Endothelial cell of umbilical vein (primary cell): ENCODE results near the gene CDC42SE2. TPM values are rescaled to one million over a fixed set of nuclear protein-coding genes. Genes with fewer than 3 reads are reported as not detected.

Experiments used
- BruUV-seq: library from RNA; stranded (reverse); fragments of 400-500 nt; replicated peaks from 2 replicates; lab custom pipeline; 2021; lab: Mats Ljungman, UMichigan
- CTCF ChIA-PET: fragments of 300-600, 350-600 bp; sonication (Branson Sonifier 250); formaldehyde crosslinking; loops from one replicate; lab custom pipeline; 2021; ENCODE audit warnings: antibody characterized with exemption, inconsistent platforms; lab: Charles Lee
- POLR2A ChIA-PET: fragments of 300-600, 350-600 bp; sonication (Branson Sonifier 250); formaldehyde crosslinking; loops from one replicate; lab custom pipeline; 2021; ENCODE audit warnings: antibody characterized with exemption, inconsistent platforms; lab: Charles Lee
- DNase-seq: peaks from one replicate; pipeline ENCODE4 v3.0.0-alpha.2; 2011; ENCODE audit warnings: low read depth, low spot score
- FAIRE-seq: peaks from 2 replicates; lab custom pipeline; 2011; peaks lifted over from hg19 to GRCh38; lab: Jason Lieb, UNC
- H2AFZ ChIP-seq: 2 replicates; pipeline ENCODE4 v1.6.0; 2012; ENCODE audit warnings: low read depth, low read length, control low read depth, inconsistent platforms
- H3K27ac ChIP-seq: 2 replicates; pipeline ENCODE4 v1.5.1; 2011; ENCODE audit warnings: low read depth, mild to moderate bottlenecking, control low read depth, low read length, moderate library complexity; ENCODE audit not compliant: insufficient read depth
- H3K27me3 ChIP-seq, 2 experiments: 2 replicates each; pipeline versions ENCODE4 v1.6.0 to v1.6.1; 2011; ENCODE audit warnings: low read length in 2 of 2, mixed read lengths in 1 of 2; ENCODE audit not compliant: control insufficient read depth in 2 of 2, insufficient read depth in 2 of 2
- H3K36me3 ChIP-seq, 2 experiments: 2 replicates in 1 of 2; 3 replicates in 1 of 2; pipeline ENCODE4 v1.5.1; 2011; ENCODE audit warnings: low read length in 2 of 2, mild to moderate bottlenecking in 1 of 2, moderate library complexity in 1 of 2; ENCODE audit not compliant: control insufficient read depth in 2 of 2, insufficient read depth in 2 of 2; ENCODE audit errors: extremely low read depth in 1 of 2
- H3K4me1 ChIP-seq: 3 replicates; pipeline ENCODE4 v1.5.1; 2011; ENCODE audit warnings: mild to moderate bottlenecking, low read length; ENCODE audit not compliant: control insufficient read depth, insufficient read depth; ENCODE audit errors: extremely low read depth
- H3K4me2 ChIP-seq: 2 replicates; pipeline ENCODE4 v1.6.1; 2011; ENCODE audit warnings: low read length, control low read depth, mixed read lengths; ENCODE audit not compliant: insufficient read depth
- H3K4me3 ChIP-seq, 3 experiments: fragments of 200-600 bp in 1 of 3; sonication (generic), shearing (Covaris generic) in 1 of 3; replicated peaks in 1 of 3; 2 replicates each; pipeline ENCODE4 v1.5.1; 2011 to 2016; ENCODE audit warnings: control low read depth in 3 of 3, low read length in 3 of 3, mild to moderate bottlenecking in 2 of 3, inconsistent platforms in 1 of 3, low read depth in 1 of 3, moderate library complexity in 1 of 3; ENCODE audit not compliant: insufficient read depth in 1 of 3
- H3K79me2 ChIP-seq: 2 replicates; pipeline ENCODE4 v1.6.0; 2012; ENCODE audit warnings: low read length, inconsistent platforms; ENCODE audit not compliant: control insufficient read depth, insufficient read depth
- H3K9ac ChIP-seq: replicated peaks from 2 replicates; pipeline ENCODE3; 2011; ENCODE audit warnings: low read length, control low read depth; ENCODE audit not compliant: insufficient read depth; ENCODE audit errors: extremely low read depth
- H3K9me1 ChIP-seq: replicated peaks from 3 replicates; pipeline ENCODE4 v1.6.0; 2011; ENCODE audit warnings: mild to moderate bottlenecking, low read length; ENCODE audit not compliant: control insufficient read depth, insufficient read depth; ENCODE audit errors: extremely low read depth
- H3K9me3 ChIP-seq: replicated peaks from 2 replicates; pipeline ENCODE4 v1.5.1; 2012; ENCODE audit warnings: low read length, inconsistent platforms; ENCODE audit not compliant: control insufficient read depth, insufficient read depth
- H4K20me1 ChIP-seq: replicated peaks from 2 replicates; pipeline ENCODE3; 2011; ENCODE audit warnings: mild to moderate bottlenecking, low read length; ENCODE audit not compliant: control insufficient read depth, insufficient read depth; ENCODE audit errors: extremely low read depth
- CTCF ChIP-seq, 2 donors: IDR thresholded peaks; 1 replicate in 1 of 2; 2 replicates in 1 of 2; pipeline ENCODE4 v1.5.1; 2011; ENCODE audit warnings: low read length in 2 of 2, mild to moderate bottlenecking in 2 of 2, moderate library complexity in 2 of 2, control low read depth in 1 of 2, inconsistent platforms in 1 of 2, low read depth in 1 of 2; ENCODE audit not compliant: insufficient read depth in 1 of 2; ENCODE audit errors: extremely low read depth in 1 of 2
- EZH2 ChIP-seq: IDR thresholded peaks from 2 replicates; pipeline ENCODE4 v1.6.1; 2012; ENCODE audit warnings: borderline replicate concordance, low read depth, mild to moderate bottlenecking, moderate library complexity, low read length, inconsistent platforms; ENCODE audit not compliant: severe bottlenecking
- FOS ChIP-seq: IDR thresholded peaks from 2 replicates; pipeline ENCODE4 v1.6.1; 2011; ENCODE audit warnings: mild to moderate bottlenecking, low read length, moderate library complexity, borderline replicate concordance; ENCODE audit not compliant: insufficient read depth
- GATA2 ChIP-seq: IDR thresholded peaks from 2 replicates; pipeline ENCODE4 v1.7.0; 2011; ENCODE audit warnings: low read depth, mild to moderate bottlenecking, moderate library complexity, mixed read lengths, low read length; ENCODE audit not compliant: insufficient read length, insufficient read depth
- JUN ChIP-seq: IDR thresholded peaks from 2 replicates; pipeline ENCODE4 v1.6.1; 2011; ENCODE audit warnings: borderline replicate concordance, low read depth; ENCODE audit not compliant: insufficient read length, insufficient read depth
- MAX ChIP-seq: IDR thresholded peaks from 2 replicates; pipeline ENCODE4 v1.6.1; 2011; ENCODE audit not compliant: insufficient read depth, insufficient read length
- MYC ChIP-seq: IDR thresholded peaks from one replicate; pipeline ENCODE4 v1.6.1; 2011; ENCODE audit warnings: mild to moderate bottlenecking, low read depth, low read length
- POLR2A ChIP-seq: IDR thresholded peaks from 2 replicates; pipeline ENCODE4 v1.6.1; 2012; ENCODE audit warnings: low read depth, mild to moderate bottlenecking, control low read depth, low read length
- POLR2AphosphoS5 ChIP-seq: IDR thresholded peaks from 2 replicates; pipeline ENCODE4 v1.6.1; 2012; ENCODE audit warnings: low read depth, mild to moderate bottlenecking, control low read depth, low read length, moderate library complexity; ENCODE audit not compliant: insufficient read depth
- dilution Hi-C: fragments of 300-500 bp; cut with MboI; formaldehyde crosslinking; loops from one replicate; pipeline ENCODE4 v1.15.0; 2019; ENCODE audit warnings: low sequenced_read_pairs; ENCODE audit not compliant: extremely low pct_ligation_motif_present
- intact Hi-C: fragments of 100-400 bp; cut with micrococcal nuclease; formaldehyde crosslinking; loops from one replicate; pipeline ENCODE4 v1.10.0; 2022
- polyA plus RNA-seq, 4 experiments: library from polyadenylated mRNA; depleted of rRNA in 3 of 4; stranded (reverse) in 3 of 4; unstranded in 1 of 4; fragments of >200 nt; gene quantifications; 2 replicates each; pipeline versions ENCODE4 v1.2.1 to v1.2.3, GENCODE V29; 2011 to 2012; ENCODE audit warnings: missing spikeins in 1 of 4
- total RNA-seq: library from RNA; stranded (reverse); gene quantifications from 2 replicates; pipeline ENCODE4 v1.2.3, GENCODE V29; 2021

The CDC42SE2 gene
- total and polyA plus RNA-seq, 2 donors (not counting 3 experiments of a cell fraction or from before 2014, with no cell fraction given), result 14.7 to 21.9 TPM

GRCh38 chr5:131225282-131225974, 38.4 kb upstream of the CDC42SE2 start:
- dilution Hi-C loops, result no loop called here
- CTCF ChIA-PET, result interaction anchor here (1.2 kb wide), 1 partner anchor 11 kb away, joined by 3 read pairs; no protein-coding TSS in a partner anchor
- FAIRE-seq, result no peak

GRCh38 chr5:131226899-131227298, 37.0 kb upstream of the CDC42SE2 start:
- Histone ChIP-seq H3K9me1 (no peaks in the 10 kb centered on the region), H3K9ac (no peak overlapping the region), H3K4me2 (no peak overlapping the region), H4K20me1 (no peaks in the 10 kb centered on the region), H3K79me2 (no peaks in the 10 kb centered on the region), H3K36me3 (no peaks in the 10 kb centered on the region), H3K27me3 (no peaks in the 10 kb centered on the region), H3K9me3 (no peaks in the 10 kb centered on the region), H3K4me3 (no peak overlapping the region), H3K4me1 (no peaks in the 10 kb centered on the region), H2AFZ (no peak overlapping the region), H3K27ac (no peak overlapping the region)
- CTCF ChIA-PET, result no interaction called here
- intact Hi-C loops (no loop called here), dilution Hi-C loops (no loop called here)
- DNase-seq (no peak), FAIRE-seq (no peak)
- POLR2A ChIA-PET, result no interaction called here
- BruUV-seq, result no TSS peak
- TF ChIP-seq JUN (no peak), CTCF (IDR thresholded peaks at IDR 0.05; ENCODE audit: extremely low read depth in 1 of 2, insufficient read depth in 1 of 2, low read depth in 1 of 2, low read length in 2 of 2) (no peak), MAX (no peak), FOS (no peak), GATA2 (no peak), POLR2A (no peak), EZH2 (no peak), MYC (no peak), POLR2AphosphoS5 (no peak)

More at GRCh38 chr5:131225282-131225974, 38.4 kb upstream of the CDC42SE2 start:
- Histone ChIP-seq H3K27ac (no peak overlapping the region), H3K27me3 (no peaks in the 10 kb centered on the region), H3K9ac (no peak overlapping the region), H3K36me3 (no peaks in the 10 kb centered on the region), H4K20me1 (no peaks in the 10 kb centered on the region), H3K9me3 (no peaks in the 10 kb centered on the region), H3K4me1 (no peaks in the 10 kb centered on the region), H2AFZ (no peak overlapping the region), H3K79me2 (no peaks in the 10 kb centered on the region), H3K4me3 (no peak overlapping the region), H3K9me1 (no peaks in the 10 kb centered on the region), H3K4me2 (no peak overlapping the region)
- POLR2A ChIA-PET, result no interaction called here
- TF ChIP-seq GATA2, result no peak
- no peak for DNase-seq
- BruUV-seq, result no TSS peak
- intact Hi-C loops, result no loop called here
